DOHH2 (cell line): Measurements from ENCODE around the gene HPX.

Experiments
- H3F3A ChIP-seq: fragments of 200-600 bp; sonication (generic), shearing (Covaris generic); 2 replicates; pipeline ENCODE4 v1.6.0; 2016; ENCODE audit warnings: antibody characterized with exemption, mild to moderate bottlenecking; ENCODE audit not compliant: control insufficient read depth, insufficient read depth
- H3K27ac ChIP-seq: fragments of 200-600 bp; sonication (generic); 2 replicates; pipeline ENCODE4 v1.5.1; 2014; ENCODE audit warnings: low read depth, mild to moderate bottlenecking, low read length, moderate library complexity
- H3K27me3 ChIP-seq: fragments of 200-600 bp; sonication (generic); 2 replicates; pipeline ENCODE4 v1.6.1; 2014; ENCODE audit warnings: mild to moderate bottlenecking, low read length, mixed read lengths; ENCODE audit not compliant: control insufficient read depth
- H3K36me3 ChIP-seq: fragments of 200-600 bp; sonication (generic); 2 replicates; pipeline ENCODE4 v1.6.1; 2014; ENCODE audit warnings: mild to moderate bottlenecking, low read length, moderate library complexity, mixed read lengths; ENCODE audit not compliant: control insufficient read depth
- H3K4me1 ChIP-seq: fragments of 200-600 bp; sonication (generic); 2 replicates; pipeline ENCODE4 v1.6.1; 2014; ENCODE audit warnings: mild to moderate bottlenecking, low read length, mixed read lengths; ENCODE audit not compliant: control insufficient read depth
- H3K4me2 ChIP-seq: fragments of 200-600 bp; sonication (generic); 2 replicates; pipeline ENCODE4 v1.6.0; 2014; ENCODE audit warnings: mild to moderate bottlenecking, low read length, moderate library complexity
- H3K4me3 ChIP-seq: fragments of 200-600 bp; sonication (generic); 2 replicates; pipeline ENCODE4 v1.5.1; 2014; ENCODE audit warnings: mild to moderate bottlenecking, low read length, mixed read lengths
- H3K79me2 ChIP-seq: fragments of 200-600 bp; sonication (generic); 2 replicates; pipeline ENCODE4 v1.6.1; 2014; ENCODE audit warnings: mild to moderate bottlenecking, low read length, mixed read lengths; ENCODE audit not compliant: control insufficient read depth
- H3K9me2 ChIP-seq: fragments of 200-600 bp; sonication (generic); replicated peaks from 2 replicates; pipeline ENCODE4 v1.6.1; 2014; ENCODE audit warnings: mild to moderate bottlenecking, low read length, mixed read lengths; ENCODE audit not compliant: control insufficient read depth
- H3K9me3 ChIP-seq: fragments of 200-600 bp; sonication (generic); 2 replicates; pipeline ENCODE4 v1.6.1; 2014; ENCODE audit warnings: antibody characterized with exemption, low read length, mixed read lengths; ENCODE audit not compliant: control insufficient read depth, insufficient read depth
- H4K20me1 ChIP-seq: fragments of 200-600 bp; sonication (generic); 2 replicates; pipeline ENCODE4 v1.6.0; 2014; ENCODE audit warnings: low read depth, mild to moderate bottlenecking, antibody characterized with exemption, low read length, moderate library complexity; ENCODE audit not compliant: control insufficient read depth, insufficient read depth
- EZH2phosphoT487 ChIP-seq: fragments of 200-600 bp; sonication (generic); IDR thresholded peaks from 2 replicates; pipeline ENCODE4 v1.6.1; 2017; ENCODE audit warnings: borderline replicate concordance, mild to moderate bottlenecking, antibody characterized with exemption, low read length, moderate library complexity, mixed read lengths
- TF ChIP-seq, protein P1 (sequence below): fragments of 200-600 bp; sonication (generic); IDR thresholded peaks from one replicate; pipeline ENCODE4 v1.5.1; 2014; ENCODE audit warnings: antibody characterized with exemption, mild to moderate bottlenecking, low read depth, low read length; ENCODE audit not compliant: poor library complexity, severe bottlenecking

The HPX gene

GRCh38 chr11:6469599-6469998, 28.8 kb upstream of the HPX start:
- H3K4me3 ChIP-seq: no peak overlapping the region
- H4K20me1 ChIP-seq: no peaks in the 10 kb centered on the region
- H3K79me2 ChIP-seq: no peaks in the 10 kb centered on the region
- H3F3A ChIP-seq: peaks cover 7% of the 10 kb centered on the region
- no peak for TF ChIP-seq EZH2phosphoT487
- TF ChIP-seq, protein P1, sequence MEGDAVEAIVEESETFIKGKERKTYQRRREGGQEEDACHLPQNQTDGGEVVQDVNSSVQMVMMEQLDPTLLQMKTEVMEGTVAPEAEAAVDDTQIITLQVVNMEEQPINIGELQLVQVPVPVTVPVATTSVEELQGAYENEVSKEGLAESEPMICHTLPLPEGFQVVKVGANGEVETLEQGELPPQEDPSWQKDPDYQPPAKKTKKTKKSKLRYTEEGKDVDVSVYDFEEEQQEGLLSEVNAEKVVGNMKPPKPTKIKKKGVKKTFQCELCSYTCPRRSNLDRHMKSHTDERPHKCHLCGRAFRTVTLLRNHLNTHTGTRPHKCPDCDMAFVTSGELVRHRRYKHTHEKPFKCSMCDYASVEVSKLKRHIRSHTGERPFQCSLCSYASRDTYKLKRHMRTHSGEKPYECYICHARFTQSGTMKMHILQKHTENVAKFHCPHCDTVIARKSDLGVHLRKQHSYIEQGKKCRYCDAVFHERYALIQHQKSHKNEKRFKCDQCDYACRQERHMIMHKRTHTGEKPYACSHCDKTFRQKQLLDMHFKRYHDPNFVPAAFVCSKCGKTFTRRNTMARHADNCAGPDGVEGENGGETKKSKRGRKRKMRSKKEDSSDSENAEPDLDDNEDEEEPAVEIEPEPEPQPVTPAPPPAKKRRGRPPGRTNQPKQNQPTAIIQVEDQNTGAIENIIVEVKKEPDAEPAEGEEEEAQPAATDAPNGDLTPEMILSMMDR: no peak
- H3K27ac ChIP-seq: no peak overlapping the region
- no peaks in the 10 kb centered on the region for H3K36me3 ChIP-seq
- no peaks in the 10 kb centered on the region for H3K9me3 ChIP-seq
- peaks cover 23% of the 10 kb centered on the region for H3K4me1 ChIP-seq
- peaks cover 9% of the 10 kb centered on the region for H3K27me3 ChIP-seq
- H3K9me2 ChIP-seq: no peaks in the 10 kb centered on the region
- 0 out of 2 replicates have a peak overlapping the region, but pooled peaks have one; percentile 2 for H3K4me2 ChIP-seq

- Histone ChIP-seq H3F3A (no peaks in the 10 kb centered on the region), H3K4me1 (peaks cover 19% of the 10 kb centered on the region), H3K27ac (no peak overlapping the region), H3K9me3 (no peaks in the 10 kb centered on the region), H3K9me2 (no peaks in the 10 kb centered on the region), H3K27me3 (peaks cover 9% of the 10 kb centered on the region), H3K79me2 (no peaks in the 10 kb centered on the region), H3K36me3 (no peaks in the 10 kb centered on the region), H4K20me1 (no peaks in the 10 kb centered on the region), H3K4me3 (no peak overlapping the region), H3K4me2 (0 out of 2 replicates have a peak overlapping the region, but pooled peaks have one; percentile 2)
- TF ChIP-seq, protein P1: no peak
- no peak for TF ChIP-seq EZH2phosphoT487
Measured at GRCh38 chr11:6468712-6469495, 28.1 kb upstream of the HPX start.

DNA sequence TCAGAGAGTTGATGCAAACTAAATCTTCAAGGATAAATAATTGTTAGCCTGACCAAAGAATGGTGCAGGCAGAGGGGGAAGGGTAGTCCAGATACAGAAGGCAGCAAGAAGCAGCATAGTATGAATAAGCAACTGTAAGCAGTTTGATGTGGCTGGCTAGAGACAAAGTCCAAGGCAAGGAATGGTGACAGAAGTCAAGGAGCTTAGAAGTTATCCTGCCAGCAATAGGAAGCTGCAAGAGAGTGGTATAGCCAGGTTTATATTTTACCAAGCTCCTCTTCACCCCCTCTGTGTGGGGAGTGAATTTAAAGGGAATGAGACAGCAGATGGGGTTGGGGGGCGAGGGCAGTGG, 18.3 kb upstream of the HPX start:
- Histone ChIP-seq H3K9me2 (no peaks in the 10 kb centered on the region), H3K36me3 (no peaks in the 10 kb centered on the region), H3K4me2 (no peak overlapping the region), H3K27me3 (no peaks in the 10 kb centered on the region), H3K27ac (no peak overlapping the region), H3K79me2 (no peaks in the 10 kb centered on the region), H3K4me1 (no peaks in the 10 kb centered on the region), H3F3A (no peaks in the 10 kb centered on the region), H3K9me3 (no peaks in the 10 kb centered on the region), H4K20me1 (no peaks in the 10 kb centered on the region; the same call in 1 of the 2 replicates), H3K4me3 (no peak overlapping the region)
- TF ChIP-seq, protein P1: no peak
- TF ChIP-seq EZH2phosphoT487: no peak
